A549 (cell line): ENCODE measurements around the gene GSG1L.

ENCODE experiments used
- ATOH8 ChIP-seq: fragments of 250-450 bp; sonication (Bioruptor Pico); IDR thresholded peaks from 2 replicates; pipeline ENCODE4 v1.5.0; 2020; ENCODE audit warnings: low read depth, mild to moderate bottlenecking, moderate library complexity
- CTCF ChIP-seq: fragments of >200 bp; sonication (Bioruptor Twin); formaldehyde crosslinking; IDR thresholded peaks from 3 replicates; pipeline ENCODE4 v1.5.1; 2016
- EP300 ChIP-seq, 2 experiments: fragments of >200 bp; sonication (Bioruptor Twin); formaldehyde crosslinking; IDR thresholded peaks; 2 replicates in 1 of 2; 3 replicates in 1 of 2; pipeline ENCODE4 v1.6.1; 2016 to 2017
- MAX ChIP-seq: IDR thresholded peaks from 2 replicates; pipeline ENCODE4 v1.6.1; 2012
- POLR2A ChIP-seq: IDR thresholded peaks from 2 replicates; pipeline ENCODE4 v1.6.1; 2012; ENCODE audit warnings: mild to moderate bottlenecking, low read length
- RAD21 ChIP-seq, 2 experiments: fragments of >200 bp in 1 of 2; sonication (Bioruptor Twin) in 1 of 2; formaldehyde crosslinking in 1 of 2; IDR thresholded peaks in 1 of 2; conservative IDR thresholded peaks in 1 of 2; 2 replicates in 1 of 2; 3 replicates in 1 of 2; pipeline ENCODE4 v1.6.1; 2012 to 2018; ENCODE audit warnings: inconsistent platforms in 1 of 2

GRCh38 chr16:27801289-27801945 is 262.1 kb downstream of the GSG1L start:
- TF ChIP-seq CTCF, result no peak
- no peak for TF ChIP-seq RAD21 (conservative IDR thresholded peaks at IDR 0.05 in 1 of 2, IDR thresholded peaks at IDR 0.05 in 1 of 2)
- TF ChIP-seq MAX, result no peak
- no peak for TF ChIP-seq ATOH8 (CRISPR knock-in tag)
- TF ChIP-seq EP300 (IDR thresholded peaks at IDR 0.05), result no peak
- TF ChIP-seq POLR2A, result no peak
